GM18873 (cell line): Measurements from ENCODE around the gene MICAL2.

ENCODE experiments used
- ATAC-seq: cut with Tn5 transposase; IDR thresholded peaks from one replicate; pipeline ENCODE4 v1.9.1; 2021; ENCODE audit warnings: mild to moderate bottlenecking, moderate library complexity, moderate number of reproducible peaks; ENCODE audit not compliant: unreplicated experiment, low FRiP score

MICAL2 gene

GRCh38 chr11:12182676-12183541 lies 72.5 kb downstream of the MICAL2 start:
- no peak for ATAC-seq

- ATAC-seq: no peak
These were observed 73.6 kb downstream of the MICAL2 start for GRCh38 chr11:12183827-12184620.

DNA sequence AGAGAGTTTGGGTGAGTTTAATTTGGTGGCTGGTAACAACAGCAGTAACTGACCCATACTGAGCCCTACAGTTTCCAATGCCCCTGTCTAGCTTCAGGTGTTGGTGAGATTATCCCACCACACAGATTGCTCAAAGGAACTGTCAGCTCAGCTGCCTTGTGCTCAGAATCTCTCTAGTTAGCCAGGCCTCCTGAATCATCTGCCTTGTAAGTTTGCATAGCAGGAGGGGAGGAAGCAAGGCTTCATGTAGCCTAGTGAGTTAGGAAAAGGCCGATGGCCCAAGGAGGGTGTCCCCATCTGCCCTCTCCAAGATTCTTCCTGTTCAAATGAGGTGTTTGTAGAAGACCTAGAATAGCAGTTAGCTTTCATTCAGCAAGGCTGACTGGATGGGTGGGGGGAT lies 74.3 kb downstream of the MICAL2 start:
- no peak for ATAC-seq

- ATAC-seq: no peak
These were observed 74.8 kb downstream of the MICAL2 start for GRCh38 chr11:12185106-12185690.

- no peak for ATAC-seq
These were observed 75.5 kb downstream of the MICAL2 start for GRCh38 chr11:12185914-12186313.

DNA sequence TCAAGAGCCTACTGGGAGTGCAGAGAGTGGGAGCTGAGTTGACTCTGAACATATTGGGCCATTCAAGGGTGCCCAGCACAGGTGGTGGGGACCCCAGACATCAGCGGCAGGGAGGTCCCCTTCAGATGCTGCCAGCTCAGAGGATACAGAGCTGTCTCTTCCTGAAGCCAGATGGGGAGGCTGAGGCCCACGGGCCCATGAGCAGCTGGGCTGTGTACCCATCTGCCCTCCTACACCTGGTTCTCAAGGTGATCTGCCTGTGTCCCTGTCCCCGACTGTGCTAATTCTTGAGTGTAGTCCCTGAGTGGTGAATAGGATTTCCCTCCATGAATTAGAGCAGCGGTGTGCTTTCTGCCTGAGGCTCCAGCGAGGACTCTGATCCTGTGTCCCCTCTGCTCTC lies 76.3 kb downstream of the MICAL2 start:
- ATAC-seq: no peak

- no peak for ATAC-seq
These were observed 77.0 kb downstream of the MICAL2 start for GRCh38 chr11:12187399-12187798.

DNA sequence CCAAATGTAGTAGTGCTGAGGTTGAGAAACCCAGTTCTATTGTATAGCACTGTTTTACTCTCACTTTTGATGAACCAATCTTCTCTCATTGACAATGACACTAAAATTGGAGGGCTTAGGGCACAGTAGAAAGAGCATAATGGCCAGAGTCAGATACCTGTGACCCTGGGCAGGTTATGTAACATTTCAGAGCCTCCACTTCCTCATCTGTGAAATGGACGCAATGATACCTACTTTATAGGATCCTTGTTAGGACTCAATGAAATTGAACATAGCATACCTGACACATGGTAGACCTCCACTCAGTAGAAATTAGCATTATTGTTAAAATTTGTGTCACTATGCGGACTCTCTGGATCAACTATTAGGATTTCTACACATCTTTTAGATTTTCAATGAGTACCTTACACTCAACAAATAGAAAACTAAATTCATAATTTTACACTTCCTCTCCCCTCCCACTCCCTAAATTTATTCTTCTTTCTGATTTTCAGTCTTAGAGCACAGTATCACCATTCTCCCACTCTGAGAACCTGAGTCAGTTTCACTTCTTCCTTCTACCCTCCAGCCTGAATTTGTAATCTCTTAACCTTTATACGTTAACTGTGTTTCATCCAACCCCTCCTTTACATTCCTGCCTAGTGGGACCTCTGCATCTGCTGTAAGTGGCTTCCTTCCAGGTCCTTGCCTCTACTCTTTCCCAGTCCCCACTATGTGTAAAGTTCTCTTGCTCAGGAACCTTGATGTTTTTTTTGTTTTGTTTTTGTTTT lies 78.3 kb downstream of the MICAL2 start:
- no peak for ATAC-seq

- no peak for ATAC-seq
These were observed 79.3 kb downstream of the MICAL2 start for GRCh38 chr11:12189543-12190235.

GRCh38 chr11:12190511-12190910 lies 80.1 kb downstream of the MICAL2 start:
- ATAC-seq: no peak

GRCh38 chr11:12192794-12193514 lies 82.6 kb downstream of the MICAL2 start:
- ATAC-seq: no peak

DNA sequence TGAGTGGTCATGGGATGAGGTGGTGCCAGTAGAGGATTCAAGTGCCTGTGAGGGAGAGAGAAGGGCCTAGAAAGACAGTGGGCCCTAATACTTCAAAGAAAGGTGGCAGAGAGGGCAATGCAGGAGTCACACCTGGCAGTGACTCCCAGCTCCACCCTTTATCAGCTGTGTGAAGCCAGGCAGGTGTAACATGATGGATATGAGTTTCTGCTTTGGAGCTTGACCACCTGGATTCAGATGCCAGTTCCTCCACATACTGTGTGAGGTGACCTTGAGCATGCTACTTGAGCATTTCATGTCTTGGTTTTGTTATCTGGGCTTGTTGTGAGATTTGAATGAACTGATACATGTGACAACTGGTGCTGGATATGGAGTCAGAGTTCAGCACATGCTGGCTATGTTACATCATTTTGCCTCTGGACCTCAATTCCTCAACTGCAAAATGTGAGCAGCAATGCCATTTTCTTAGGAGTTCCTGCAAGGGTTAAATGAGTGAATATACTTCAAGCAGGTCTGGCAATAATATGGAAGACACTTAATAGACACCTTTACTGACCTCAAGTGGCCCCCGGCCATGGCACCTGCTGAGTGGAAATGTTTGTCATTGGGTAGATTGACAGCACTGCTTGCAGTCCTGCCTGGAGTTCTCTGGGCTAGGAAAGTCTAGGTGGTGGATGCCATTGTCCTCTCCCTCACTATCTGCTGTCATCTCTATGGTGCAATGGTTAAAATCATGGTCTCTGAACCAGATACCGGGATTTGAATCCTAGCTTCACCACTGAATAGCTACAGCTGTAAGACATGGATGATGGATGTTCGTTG lies 83.3 kb downstream of the MICAL2 start:
- no peak for ATAC-seq

GRCh38 chr11:12195768-12196167 lies 85.4 kb downstream of the MICAL2 start:
- no peak for ATAC-seq

GRCh38 chr11:12196308-12196707 lies 85.9 kb downstream of the MICAL2 start:
- no peak for ATAC-seq

DNA sequence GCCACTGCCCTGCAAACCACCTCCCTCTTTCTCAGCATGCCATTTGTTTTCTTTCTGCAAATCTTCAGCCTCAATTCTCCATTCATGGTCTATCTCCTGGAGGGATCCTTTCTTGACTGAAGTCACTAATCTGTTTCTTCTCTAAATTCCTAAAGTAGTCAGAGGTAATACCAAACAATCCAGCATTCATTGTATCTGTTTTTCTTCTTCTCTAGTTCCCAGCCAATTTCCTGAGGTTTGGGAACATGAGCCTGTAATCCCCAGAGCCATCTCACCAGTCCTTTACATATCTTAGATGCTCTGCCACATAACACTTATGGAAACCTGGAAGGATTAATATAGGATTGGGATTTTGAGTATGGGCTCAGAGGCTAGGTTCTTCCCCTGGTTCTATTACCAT lies 86.5 kb downstream of the MICAL2 start:
- ATAC-seq: no peak

GRCh38 chr11:12198251-12199222 lies 88.1 kb downstream of the MICAL2 start:
- ATAC-seq: no peak

DNA sequence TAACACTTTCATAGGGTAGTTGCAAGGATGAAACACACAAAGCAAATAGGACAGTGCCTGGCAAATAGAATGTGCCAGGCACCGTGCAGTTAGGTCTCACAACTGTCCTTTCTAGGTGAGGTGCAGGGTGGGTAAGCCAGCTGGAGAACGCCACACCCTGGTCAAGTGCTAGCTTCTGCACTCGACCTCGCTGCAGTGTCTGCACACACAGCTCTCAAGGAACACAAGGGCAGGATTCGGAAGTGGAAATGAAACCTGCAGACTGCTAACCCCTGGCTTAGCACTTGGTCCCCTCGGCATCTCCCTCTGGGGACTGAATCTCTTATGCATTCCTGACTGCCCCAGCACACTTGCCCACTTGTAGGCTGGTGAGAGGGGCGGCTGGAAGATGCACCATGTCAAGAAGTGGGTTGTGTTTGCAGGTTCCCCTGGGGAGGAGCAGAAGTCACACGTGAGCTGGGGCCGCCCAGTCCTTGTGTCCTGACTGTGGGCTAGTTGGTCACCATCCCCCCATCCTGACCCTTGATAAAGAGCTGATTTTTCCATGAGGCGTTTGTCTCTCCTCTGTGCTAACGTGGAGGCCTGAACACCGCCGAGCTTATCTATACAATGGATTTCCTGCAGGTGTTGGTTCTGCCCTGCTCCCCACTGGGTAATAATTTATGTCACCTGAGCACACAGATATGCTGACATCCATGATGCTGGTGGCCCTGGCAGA lies 89.0 kb downstream of the MICAL2 start:
- ATAC-seq: no peak
